Measurements from ENCODE around the gene SHF. TPM values are rescaled to one million over a fixed set of nuclear protein-coding genes. Genes with fewer than 3 reads are reported as not detected.

Gene SHF
- total and polyA plus RNA-seq, 2 experiments from 2014 or later: 0.32 to 0.93 TPM

- Histone ChIP-seq H3K36me3 (ENCODE audit: low read depth) (no peaks in the 10 kb centered on the region), H3K9me3 (ENCODE audit: low read depth) (no peaks in the 10 kb centered on the region), H3K79me2 (ENCODE audit: insufficient read depth) (no peaks in the 10 kb centered on the region), H3K4me3 (no peak overlapping the region), H3K4me2 (ENCODE audit: unreplicated experiment) (no peak overlapping the region), H3K4me1 (ENCODE audit: insufficient read depth) (peaks cover 12% of the 10 kb centered on the region), H3K9me2 (ENCODE audit: insufficient read depth) (no peaks in the 10 kb centered on the region), H3K9ac (0 out of 2 replicates have a peak overlapping the region, but pooled peaks have one; percentile 58), H3K27me3 (replicated peaks; ENCODE audit: insufficient read depth) (no peaks in the 10 kb centered on the region), H3F3A (ENCODE audit: insufficient read depth) (no peaks in the 10 kb centered on the region; the same call in 1 of the 2 replicates), H4K20me1 (ENCODE audit: insufficient read depth) (no peaks in the 10 kb centered on the region), H2AFZ (peak overlapping the region; percentile 35; the same call in 1 of the 2 replicates), H3K27ac (peak overlapping the region; percentile 56)
- in situ Hi-C loops (cut with MboI): loop anchor here (10.0 kb wide), 1 partner anchor 241 kb away; a partner anchor contains a TSS
- TF ChIP-seq EZH2phosphoT487 (IDR thresholded peaks at IDR 0.05; ENCODE audit: insufficient read depth, low read depth) (no peak), EZH2 (IDR thresholded peaks at IDR 0.05; ENCODE audit: insufficient read depth, poor library complexity, severe bottlenecking) (no peak)
- 84 to 92% methylated on average over 9 of the region's 9 CpGs for WGBS, 2 experiments (ENCODE audit: low coverage in 1 of 2, low lambda C conversion rate in 2 of 2, missing lambda C conversion rate in 2 of 2)
- DNase-seq: no peak
Measured at GRCh38 chr15:45163508-45163856, 24.3 kb downstream of the SHF start.

- no peaks in the 10 kb centered on the region for H3K79me2 ChIP-seq (ENCODE audit: insufficient read depth)
- in situ Hi-C loops (cut with MboI): loop anchor here (10.0 kb wide), 1 partner anchor 242 kb away; a partner anchor contains a TSS
- no peaks in the 10 kb centered on the region; the same call in 1 of the 2 replicates for H3F3A ChIP-seq (ENCODE audit: insufficient read depth)
- H4K20me1 ChIP-seq (ENCODE audit: insufficient read depth): no peaks in the 10 kb centered on the region
- no peak overlapping the region for H3K4me2 ChIP-seq (ENCODE audit: unreplicated experiment)
- TF ChIP-seq EZH2 (IDR thresholded peaks at IDR 0.05; ENCODE audit: insufficient read depth, poor library complexity, severe bottlenecking) (no peak), EZH2phosphoT487 (IDR thresholded peaks at IDR 0.05; ENCODE audit: insufficient read depth, low read depth) (no peak)
- H3K4me3 ChIP-seq: no peak overlapping the region
- H3K4me1 ChIP-seq (ENCODE audit: insufficient read depth): peaks cover 12% of the 10 kb centered on the region
- no peaks in the 10 kb centered on the region for H3K27me3 ChIP-seq (replicated peaks; ENCODE audit: insufficient read depth)
- no peaks in the 10 kb centered on the region for H3K36me3 ChIP-seq (ENCODE audit: low read depth)
- H3K9ac ChIP-seq: peak overlapping the region; percentile 58
- H3K27ac ChIP-seq: peak overlapping the region; percentile 56
- H3K9me2 ChIP-seq (ENCODE audit: insufficient read depth): no peaks in the 10 kb centered on the region
- peak overlapping the region; percentile 37; the same call in 1 of the 2 replicates for H2AFZ ChIP-seq
- 18 to 21% methylated on average over 7 of the region's 7 CpGs for WGBS, 2 experiments (ENCODE audit: low coverage in 1 of 2, low lambda C conversion rate in 2 of 2, missing lambda C conversion rate in 2 of 2)
- DNase-seq: peak; percentile 88
- H3K9me3 ChIP-seq (ENCODE audit: low read depth): no peaks in the 10 kb centered on the region
Measured at GRCh38 chr15:45162771-45163507, 24.8 kb downstream of the SHF start.

DNA sequence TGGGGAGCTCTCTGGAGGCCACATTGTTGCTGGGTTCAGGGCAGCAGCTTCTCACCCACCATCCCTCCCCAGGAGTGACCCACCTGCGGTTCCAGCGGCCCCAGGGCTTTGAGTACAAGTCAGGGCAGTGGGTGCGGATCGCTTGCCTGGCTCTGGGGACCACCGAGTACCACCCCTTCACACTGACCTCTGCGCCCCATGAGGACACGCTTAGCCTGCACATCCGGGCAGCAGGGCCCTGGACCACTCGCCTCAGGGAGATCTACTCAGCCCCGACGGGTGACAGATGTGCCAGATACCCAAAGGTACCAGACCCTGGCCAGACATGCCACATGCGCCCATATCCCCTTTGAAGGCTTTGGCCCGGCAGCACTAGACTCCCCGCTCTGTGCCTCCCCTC, 26.1 kb downstream of the SHF start:
- Histone ChIP-seq H3K9me2 (ENCODE audit: insufficient read depth) (no peaks in the 10 kb centered on the region), H3K4me2 (ENCODE audit: unreplicated experiment) (no peak overlapping the region), H3K27ac (no peak overlapping the region), H3K36me3 (ENCODE audit: low read depth) (no peaks in the 10 kb centered on the region), H3F3A (ENCODE audit: insufficient read depth) (peaks cover 9% of the 10 kb centered on the region), H4K20me1 (ENCODE audit: insufficient read depth) (no peaks in the 10 kb centered on the region), H3K79me2 (ENCODE audit: insufficient read depth) (no peaks in the 10 kb centered on the region), H3K9ac (no peak overlapping the region), H3K4me3 (no peak overlapping the region), H3K9me3 (ENCODE audit: low read depth) (no peaks in the 10 kb centered on the region), H3K27me3 (replicated peaks; ENCODE audit: insufficient read depth) (no peaks in the 10 kb centered on the region), H2AFZ (no peak overlapping the region), H3K4me1 (ENCODE audit: insufficient read depth) (peaks cover 24% of the 10 kb centered on the region)
- 92 to 94% methylated on average over 14 of the region's 14 CpGs for WGBS, 2 experiments (ENCODE audit: low coverage in 1 of 2, low lambda C conversion rate in 2 of 2, missing lambda C conversion rate in 2 of 2)
- no peak for DNase-seq
- no peak for TF ChIP-seq EZH2phosphoT487 (IDR thresholded peaks at IDR 0.05; ENCODE audit: insufficient read depth, low read depth)
- no peak for TF ChIP-seq EZH2 (IDR thresholded peaks at IDR 0.05; ENCODE audit: insufficient read depth, poor library complexity, severe bottlenecking)
- in situ Hi-C loops (cut with MboI): loop anchor here (10.0 kb wide), 1 partner anchor 243 kb away; a partner anchor contains a TSS

- peaks cover 22% of the 10 kb centered on the region for H3K4me1 ChIP-seq (ENCODE audit: insufficient read depth)
- no peak overlapping the region for H2AFZ ChIP-seq
- peak; percentile 97 for DNase-seq
- H4K20me1 ChIP-seq (ENCODE audit: insufficient read depth): no peaks in the 10 kb centered on the region
- H3K9me3 ChIP-seq (ENCODE audit: low read depth): no peaks in the 10 kb centered on the region
- H3K4me3 ChIP-seq: no peak overlapping the region
- TF ChIP-seq EZH2phosphoT487 (IDR thresholded peaks at IDR 0.05; ENCODE audit: insufficient read depth, low read depth): no peak
- TF ChIP-seq EZH2 (IDR thresholded peaks at IDR 0.05; ENCODE audit: insufficient read depth, poor library complexity, severe bottlenecking): no peak
- peak overlapping the region; percentile 98 for H3K27ac ChIP-seq
- H3K36me3 ChIP-seq (ENCODE audit: low read depth): no peaks in the 10 kb centered on the region
- 0 to 3% methylated on average over 1 of the region's 1 CpG for WGBS, 2 experiments (ENCODE audit: low coverage in 1 of 2, low lambda C conversion rate in 2 of 2, missing lambda C conversion rate in 2 of 2)
- peak overlapping the region; percentile 79 for H3K9ac ChIP-seq
- in situ Hi-C loops (cut with MboI): no loop called here
- H3K4me2 ChIP-seq (ENCODE audit: unreplicated experiment): peak overlapping the region; percentile 60
- no peaks in the 10 kb centered on the region for H3K27me3 ChIP-seq (replicated peaks; ENCODE audit: insufficient read depth)
- no peaks in the 10 kb centered on the region for H3K79me2 ChIP-seq (ENCODE audit: insufficient read depth)
- H3K9me2 ChIP-seq (ENCODE audit: insufficient read depth): no peaks in the 10 kb centered on the region
- H3F3A ChIP-seq (ENCODE audit: insufficient read depth): peaks cover 16% of the 10 kb centered on the region
Measured at GRCh38 chr15:45157974-45158373, 29.8 kb downstream of the SHF start.
